ENCODE measurements around the gene DNAJC5. TPM values are rescaled to one million over a fixed set of nuclear protein-coding genes. Genes with fewer than 3 reads are reported as not detected.

DNAJC5 gene
- total RNA-seq, 2 donors from 2014 or later = 32.9 to 44.2 TPM

GRCh38 chr20:63891061-63892002 is 3.6 kb upstream of the DNAJC5 start:
- peaks cover 15% of the 10 kb centered on the region for H3K4me1 ChIP-seq
- WGBS, 2 donors = 85 to 96% methylated on average over 22 to 27 of the region's 29 CpGs
- DNase-seq = no peak
- TF ChIP-seq CTCF (IDR thresholded peaks at IDR 0.05) (no peak), POLR2A (IDR thresholded peaks at IDR 0.05) (no peak)
- no peak overlapping the region for H3K27ac ChIP-seq
- no peaks in the 10 kb centered on the region for H3K9me3 ChIP-seq
- no peak overlapping the region for H3K4me3 ChIP-seq
- H3K27me3 ChIP-seq = no peaks in the 10 kb centered on the region
- peaks cover 6% of the 10 kb centered on the region in 2 donors for H3K36me3 ChIP-seq (replicated peaks in 1 of 2; ENCODE audit: insufficient read depth in 1 of 2, low read depth in 2 of 2)
- intact Hi-C loops (cut with DNase I) = no loop called here
- ATAC-seq = no peak

- ATAC-seq (no peak), DNase-seq (no peak)
- H3K4me3 ChIP-seq = no peak overlapping the region
- intact Hi-C loops (cut with DNase I) = no loop called here
- no peak for TF ChIP-seq POLR2A (IDR thresholded peaks at IDR 0.05)
- TF ChIP-seq CTCF (IDR thresholded peaks at IDR 0.05) = no peak
- peaks cover 6% of the 10 kb centered on the region in 2 donors for H3K36me3 ChIP-seq (replicated peaks in 1 of 2; ENCODE audit: insufficient read depth in 1 of 2, low read depth in 2 of 2)
- 81 to 85% methylated on average over 7 of the region's 7 CpGs for WGBS, 2 donors
- H3K9me3 ChIP-seq = no peaks in the 10 kb centered on the region
- H3K27me3 ChIP-seq = no peaks in the 10 kb centered on the region
- peaks cover 26% of the 10 kb centered on the region for H3K4me1 ChIP-seq
- no peak overlapping the region for H3K27ac ChIP-seq
These were observed 2.5 kb upstream of the DNAJC5 start for GRCh38 chr20:63892402-63892801.

GRCh38 chr20:63893999-63894357 is 948 bp upstream of the DNAJC5 start:
- TF ChIP-seq CTCF (IDR thresholded peaks at IDR 0.05) = no peak
- no peak for TF ChIP-seq POLR2A (IDR thresholded peaks at IDR 0.05)
- Histone ChIP-seq H3K4me3 (no peak overlapping the region), H3K27ac (peak overlapping the region; percentile 57 to 87 (median 68)), H3K9me3 (no peaks in the 10 kb centered on the region), H3K4me1 (peaks cover 41% of the 10 kb centered on the region), H3K27me3 (no peaks in the 10 kb centered on the region), H3K36me3 (replicated peaks in 1 of 2; ENCODE audit: insufficient read depth in 1 of 2, low read depth in 2 of 2) (peaks cover 0 to 6% of the 10 kb centered on the region in 2 donors)
- intact Hi-C loops (cut with DNase I) = no loop called here
- ATAC-seq (no peak), DNase-seq (no peak)
- WGBS, 2 donors = 29 to 31% methylated on average over 6 of the region's 6 CpGs

GRCh38 chr20:63895202-63895951 is 451 bp downstream of the DNAJC5 start:
- peak overlapping the region; percentile 28 to 34 for H3K4me3 ChIP-seq
- H3K4me1 ChIP-seq = peaks cover 46% of the 10 kb centered on the region
- peak overlapping the region; percentile 68 to 91 (median 88) for H3K27ac ChIP-seq
- no peak for DNase-seq
- intact Hi-C loops (cut with DNase I) = no loop called here
- H3K27me3 ChIP-seq = no peaks in the 10 kb centered on the region
- 0% methylated on average over 9 to 40 of the region's 87 CpGs for WGBS, 2 donors
- no peaks in the 10 kb centered on the region for H3K9me3 ChIP-seq
- ATAC-seq = no peak
- no peaks in the 10 kb centered on the region for H3K36me3 ChIP-seq (replicated peaks in 1 of 2; ENCODE audit: insufficient read depth in 1 of 2, low read depth in 2 of 2)
- no peak for TF ChIP-seq POLR2A (IDR thresholded peaks at IDR 0.05)
- TF ChIP-seq CTCF (IDR thresholded peaks at IDR 0.05) = no peak

Measured in body of pancreas (tissue), 4 donors.